Measurements from ENCODE around the gene DHRS12.

DHRS12 gene

GRCh38 chr13:51823359-51823758, 19.4 kb upstream of the DHRS12 start:
- in situ Hi-C loops (cut with MboI; ENCODE audit: low sequenced_read_pairs, unreplicated experiment), result no loop called here

DNA sequence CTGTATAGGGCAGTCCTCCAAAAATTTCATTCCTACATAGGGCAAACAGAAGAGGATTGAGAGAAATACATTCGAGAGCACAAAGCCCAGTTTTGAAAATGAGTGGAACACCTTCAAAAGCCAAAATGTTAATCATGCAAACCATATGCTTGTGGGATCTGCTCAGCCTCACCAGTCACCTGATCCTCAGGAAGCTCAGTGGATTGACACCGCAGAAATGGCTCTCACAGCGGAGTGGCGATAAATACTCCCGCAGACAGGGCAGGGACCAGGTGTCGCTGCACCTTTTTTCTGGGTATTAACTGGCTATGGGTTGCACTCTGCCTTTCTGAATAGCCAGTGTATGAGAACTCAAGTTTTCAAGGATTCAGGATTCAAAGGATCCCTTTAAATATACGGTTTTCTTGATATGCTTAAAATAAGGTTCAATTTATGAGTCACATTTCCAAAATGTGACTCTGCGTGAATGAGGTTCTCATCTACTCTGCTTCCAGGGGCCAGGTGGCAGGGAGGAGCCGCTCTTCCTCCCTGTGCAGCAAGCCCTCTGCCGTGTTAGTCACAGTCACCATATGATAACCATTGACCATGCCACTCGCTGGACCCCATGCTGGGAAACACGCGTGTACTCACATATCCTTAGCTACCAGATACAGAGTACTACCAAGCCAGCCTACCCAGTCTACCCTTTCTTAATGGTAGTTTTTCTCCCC, 18.3 kb upstream of the DHRS12 start:
- in situ Hi-C loops (cut with MboI; ENCODE audit: low sequenced_read_pairs, unreplicated experiment), result no loop called here

More at GRCh38 chr13:51823359-51823758, 19.4 kb upstream of the DHRS12 start:
- TF ChIP-seq, protein P1, sequence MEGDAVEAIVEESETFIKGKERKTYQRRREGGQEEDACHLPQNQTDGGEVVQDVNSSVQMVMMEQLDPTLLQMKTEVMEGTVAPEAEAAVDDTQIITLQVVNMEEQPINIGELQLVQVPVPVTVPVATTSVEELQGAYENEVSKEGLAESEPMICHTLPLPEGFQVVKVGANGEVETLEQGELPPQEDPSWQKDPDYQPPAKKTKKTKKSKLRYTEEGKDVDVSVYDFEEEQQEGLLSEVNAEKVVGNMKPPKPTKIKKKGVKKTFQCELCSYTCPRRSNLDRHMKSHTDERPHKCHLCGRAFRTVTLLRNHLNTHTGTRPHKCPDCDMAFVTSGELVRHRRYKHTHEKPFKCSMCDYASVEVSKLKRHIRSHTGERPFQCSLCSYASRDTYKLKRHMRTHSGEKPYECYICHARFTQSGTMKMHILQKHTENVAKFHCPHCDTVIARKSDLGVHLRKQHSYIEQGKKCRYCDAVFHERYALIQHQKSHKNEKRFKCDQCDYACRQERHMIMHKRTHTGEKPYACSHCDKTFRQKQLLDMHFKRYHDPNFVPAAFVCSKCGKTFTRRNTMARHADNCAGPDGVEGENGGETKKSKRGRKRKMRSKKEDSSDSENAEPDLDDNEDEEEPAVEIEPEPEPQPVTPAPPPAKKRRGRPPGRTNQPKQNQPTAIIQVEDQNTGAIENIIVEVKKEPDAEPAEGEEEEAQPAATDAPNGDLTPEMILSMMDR (IDR thresholded peaks at IDR 0.05; ENCODE audit: borderline replicate concordance, control extremely low read depth, extremely low read depth, insufficient read depth, missing control alignments), result no peak
- no peak for DNase-seq (ENCODE audit: low spot score)

GRCh38 chr13:51821606-51822005, 17.6 kb upstream of the DHRS12 start:
- in situ Hi-C loops (cut with MboI; ENCODE audit: low sequenced_read_pairs, unreplicated experiment), result no loop called here
- DNase-seq (ENCODE audit: low spot score), result no peak

More for the DNA sequence above, 18.3 kb upstream of the DHRS12 start:
- TF ChIP-seq, protein P1 (IDR thresholded peaks at IDR 0.05; ENCODE audit: borderline replicate concordance, control extremely low read depth, extremely low read depth, insufficient read depth, missing control alignments), result no peak
- DNase-seq (ENCODE audit: low spot score), result no peak

DNA sequence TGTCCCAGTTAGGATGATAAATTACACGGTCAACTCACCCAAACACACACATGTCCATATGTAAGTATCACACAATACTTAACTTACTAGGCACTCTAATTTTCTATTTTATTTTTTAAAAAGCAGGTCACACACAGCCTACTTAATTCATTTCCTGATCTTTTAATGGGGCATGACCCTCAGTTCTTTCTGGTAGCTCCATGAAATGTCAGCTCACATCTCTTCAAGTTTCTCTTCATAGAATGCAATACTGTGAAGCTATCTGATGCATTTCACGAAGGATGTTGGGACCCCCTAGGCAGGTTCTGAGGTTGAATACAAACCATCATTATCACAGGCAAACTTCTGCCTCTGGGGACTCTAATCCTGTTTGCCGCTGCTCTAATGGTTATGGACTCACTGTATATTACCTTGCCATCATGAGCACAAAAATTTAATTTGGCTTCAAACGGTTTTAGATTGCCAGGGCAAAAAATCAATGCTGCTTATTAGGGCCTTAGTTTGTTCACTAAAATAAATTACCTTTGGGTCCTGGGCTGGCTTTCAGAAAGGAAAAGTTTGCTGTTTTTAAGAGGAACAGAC, 16.1 kb upstream of the DHRS12 start:
- DNase-seq (ENCODE audit: low spot score), result no peak
- in situ Hi-C loops (cut with MboI; ENCODE audit: low sequenced_read_pairs, unreplicated experiment), result no loop called here

More at GRCh38 chr13:51821606-51822005, 17.6 kb upstream of the DHRS12 start:
- TF ChIP-seq, protein P1 (IDR thresholded peaks at IDR 0.05; ENCODE audit: borderline replicate concordance, control extremely low read depth, extremely low read depth, insufficient read depth, missing control alignments), result no peak

DNA sequence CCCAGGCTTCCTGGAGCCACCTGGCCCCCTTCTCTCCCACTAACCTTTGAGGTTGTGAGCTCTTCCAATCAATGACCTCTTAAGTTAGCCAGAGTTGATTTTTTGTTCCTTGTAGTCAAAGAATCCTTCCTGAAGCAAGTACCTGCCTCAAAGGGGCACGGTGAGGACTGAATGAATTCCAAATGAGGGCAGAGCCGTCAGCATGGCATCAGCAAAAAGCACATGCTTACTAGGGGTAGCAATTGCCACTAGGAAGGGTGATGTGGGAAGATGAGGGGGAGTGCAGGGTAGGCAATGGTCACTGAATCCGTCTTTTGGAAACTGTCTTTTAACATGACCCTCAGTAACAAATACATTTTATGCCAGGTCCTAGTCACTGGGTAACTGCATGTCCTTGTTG, 15.6 kb upstream of the DHRS12 start:
- TF ChIP-seq, protein P1 (IDR thresholded peaks at IDR 0.05; ENCODE audit: borderline replicate concordance, control extremely low read depth, extremely low read depth, insufficient read depth, missing control alignments), result no peak
- in situ Hi-C loops (cut with MboI; ENCODE audit: low sequenced_read_pairs, unreplicated experiment), result no loop called here
- no peak for DNase-seq (ENCODE audit: low spot score)

More for the DNA sequence above, 16.1 kb upstream of the DHRS12 start:
- TF ChIP-seq, protein P1 (IDR thresholded peaks at IDR 0.05; ENCODE audit: borderline replicate concordance, control extremely low read depth, extremely low read depth, insufficient read depth, missing control alignments), result no peak

- DNase-seq (ENCODE audit: low spot score), result peak; percentile 40
- in situ Hi-C loops (cut with MboI; ENCODE audit: low sequenced_read_pairs, unreplicated experiment), result no loop called here
- TF ChIP-seq, protein P1 (IDR thresholded peaks at IDR 0.05; ENCODE audit: borderline replicate concordance, control extremely low read depth, extremely low read depth, insufficient read depth, missing control alignments), result no peak
Measured at GRCh38 chr13:51818781-51819511, 15.0 kb upstream of the DHRS12 start.

Measured in GM13976 (cell line).